Rectal smooth muscle tissue (tissue), 1 donor: ENCODE results near the gene ELN.
A peak's percentile ranks its signal among the peaks of the same experiment; 100 is the strongest.

Experiments used
- H3K27ac ChIP-seq: one replicate; pipeline ENCODE4 v1.7.0; 2013; ENCODE audit warnings: low read depth, low read length, inconsistent platforms
- H3K27me3 ChIP-seq: one replicate; pipeline ENCODE4 v1.7.0; 2013; ENCODE audit warnings: low read length; ENCODE audit not compliant: control insufficient read depth, insufficient read depth
- H3K36me3 ChIP-seq: one replicate; pipeline ENCODE4 v1.7.0; 2013; ENCODE audit warnings: low read length; ENCODE audit not compliant: control insufficient read depth, insufficient read depth
- H3K4me1 ChIP-seq: one replicate; pipeline ENCODE4 v1.7.0; 2013; ENCODE audit warnings: low read length; ENCODE audit not compliant: control insufficient read depth, insufficient read depth
- H3K4me3 ChIP-seq: one replicate; pipeline ENCODE4 v1.7.0; 2013; ENCODE audit warnings: low read length
- H3K9ac ChIP-seq: one replicate; pipeline ENCODE4 v1.7.0; 2013; ENCODE audit warnings: low read length

ELN gene

GRCh38 chr7:74029089-74029785 lies 1.3 kb downstream of the ELN start:
- no peaks in the 10 kb centered on the region for H3K36me3 ChIP-seq
- H3K9ac ChIP-seq, result peak overlapping the region; percentile 13
- peak overlapping the region; percentile 87 for H3K27ac ChIP-seq
- H3K27me3 ChIP-seq, result no peaks in the 10 kb centered on the region
- peak overlapping the region; percentile 73 for H3K4me3 ChIP-seq
- H3K4me1 ChIP-seq, result peaks cover 40% of the 10 kb centered on the region

- Histone ChIP-seq H3K9ac (no peak overlapping the region), H3K27me3 (no peaks in the 10 kb centered on the region), H3K27ac (peak overlapping the region; percentile 87), H3K4me3 (peak overlapping the region; percentile 73), H3K36me3 (no peaks in the 10 kb centered on the region), H3K4me1 (peaks cover 40% of the 10 kb centered on the region)
Measured at GRCh38 chr7:74029991-74030415, 2.0 kb downstream of the ELN start.

- peaks cover 40% of the 10 kb centered on the region for H3K4me1 ChIP-seq
- H3K4me3 ChIP-seq, result peak overlapping the region; percentile 23
- H3K9ac ChIP-seq, result no peak overlapping the region
- H3K27ac ChIP-seq, result peak overlapping the region; percentile 82
- H3K27me3 ChIP-seq, result no peaks in the 10 kb centered on the region
- no peaks in the 10 kb centered on the region for H3K36me3 ChIP-seq
Measured at GRCh38 chr7:74030861-74031260, 2.9 kb downstream of the ELN start.

- Histone ChIP-seq H3K9ac (no peak overlapping the region), H3K4me1 (peaks cover 38% of the 10 kb centered on the region), H3K4me3 (no peak overlapping the region), H3K36me3 (peaks cover 4% of the 10 kb centered on the region), H3K27me3 (no peaks in the 10 kb centered on the region), H3K27ac (peak overlapping the region; percentile 82)
Measured at GRCh38 chr7:74031403-74032190, 3.6 kb downstream of the ELN start.

GRCh38 chr7:74032191-74032490 lies 4.2 kb downstream of the ELN start:
- no peak overlapping the region for H3K4me3 ChIP-seq
- peak overlapping the region; percentile 82 for H3K27ac ChIP-seq
- H3K4me1 ChIP-seq, result peaks cover 34% of the 10 kb centered on the region
- H3K9ac ChIP-seq, result no peak overlapping the region
- H3K36me3 ChIP-seq, result peaks cover 4% of the 10 kb centered on the region
- no peaks in the 10 kb centered on the region for H3K27me3 ChIP-seq

- H3K27ac ChIP-seq, result peak overlapping the region; percentile 82
- no peak overlapping the region for H3K4me3 ChIP-seq
- H3K27me3 ChIP-seq, result no peaks in the 10 kb centered on the region
- H3K9ac ChIP-seq, result no peak overlapping the region
- H3K36me3 ChIP-seq, result peaks cover 4% of the 10 kb centered on the region
- H3K4me1 ChIP-seq, result peaks cover 32% of the 10 kb centered on the region
Measured at GRCh38 chr7:74032624-74033371, 4.8 kb downstream of the ELN start.

- Histone ChIP-seq H3K27me3 (no peaks in the 10 kb centered on the region), H3K27ac (peak overlapping the region; percentile 82), H3K4me1 (peaks cover 30% of the 10 kb centered on the region), H3K4me3 (no peak overlapping the region), H3K36me3 (peaks cover 4% of the 10 kb centered on the region), H3K9ac (no peak overlapping the region)
Measured at GRCh38 chr7:74033372-74034311, 5.7 kb downstream of the ELN start.

- Histone ChIP-seq H3K27ac (no peak overlapping the region), H3K4me1 (peaks cover 16% of the 10 kb centered on the region), H3K36me3 (peaks cover 4% of the 10 kb centered on the region), H3K27me3 (no peaks in the 10 kb centered on the region), H3K9ac (no peak overlapping the region), H3K4me3 (no peak overlapping the region)
Measured at GRCh38 chr7:74037609-74038008, 9.6 kb downstream of the ELN start.

GRCh38 chr7:74038194-74038961 lies 10.4 kb downstream of the ELN start:
- H3K9ac ChIP-seq, result no peak overlapping the region
- H3K4me1 ChIP-seq, result peaks cover 16% of the 10 kb centered on the region
- no peaks in the 10 kb centered on the region for H3K27me3 ChIP-seq
- peak overlapping the region; percentile 47 for H3K27ac ChIP-seq
- no peak overlapping the region for H3K4me3 ChIP-seq
- H3K36me3 ChIP-seq, result peaks cover 4% of the 10 kb centered on the region

- peaks cover 4% of the 10 kb centered on the region for H3K36me3 ChIP-seq
- H3K27ac ChIP-seq, result no peak overlapping the region
- H3K4me1 ChIP-seq, result peaks cover 12% of the 10 kb centered on the region
- H3K27me3 ChIP-seq, result no peaks in the 10 kb centered on the region
- no peak overlapping the region for H3K4me3 ChIP-seq
- no peak overlapping the region for H3K9ac ChIP-seq
Measured at GRCh38 chr7:74039337-74039736, 11.4 kb downstream of the ELN start.

GRCh38 chr7:74040101-74040790 lies 12.3 kb downstream of the ELN start:
- Histone ChIP-seq H3K4me3 (no peak overlapping the region), H3K27me3 (no peaks in the 10 kb centered on the region), H3K36me3 (peaks cover 4% of the 10 kb centered on the region), H3K4me1 (peaks cover 12% of the 10 kb centered on the region), H3K27ac (no peak overlapping the region), H3K9ac (no peak overlapping the region)
